Stomach (tissue), 9 donors: ENCODE measurements around the gene CNTN4. TPM values are rescaled to one million over a fixed set of nuclear protein-coding genes. Genes with fewer than 3 reads are reported as not detected.
"Not testable (repeated sequence)": the region's sequence is repeated elsewhere in the genome, so short reads cannot be mapped to it uniquely, and the experiment has no call there.

ENCODE experiments used
- DNase-seq, 2 donors: peaks; one replicate each; pipeline versions ENCODE4 v3.0.0 to v3.0.0-alpha.2; 2013 to 2019
- H3K27ac ChIP-seq, 5 donors: fragments of 200-600 bp in 4 of 5; sonication (generic) in 4 of 5; one replicate each; pipeline ENCODE4 v1.5.1; 2013 to 2019; ENCODE audit warnings: mild to moderate bottlenecking in 1 of 5, moderate library complexity in 1 of 5
- H3K27me3 ChIP-seq, 3 donors: fragments of 200-600 bp; sonication (generic); one replicate each; pipeline ENCODE4 v1.5.1; 2017 to 2019; ENCODE audit warnings: mixed run types in 1 of 3
- H3K36me3 ChIP-seq, 4 donors: fragments of 200-600 bp; sonication (generic); 1 replicate in 3 of 4; 2 replicates in 1 of 4; pipeline ENCODE4 v1.5.1; 2016 to 2019
- H3K4me1 ChIP-seq, 4 donors: fragments of 200-600 bp; sonication (generic); one replicate each; pipeline ENCODE4 v1.5.1; 2016 to 2019
- H3K4me3 ChIP-seq, 4 donors: fragments of 200-600 bp; sonication (generic) in 3 of 4; one replicate each; pipeline ENCODE4 v1.5.1; 2016 to 2019; ENCODE audit warnings: mild to moderate bottlenecking in 1 of 4
- H3K9me3 ChIP-seq, 4 donors: fragments of 200-600 bp; sonication (generic); one replicate each; pipeline ENCODE4 v1.5.1; 2016 to 2019
- EP300 ChIP-seq: sonication (generic); formaldehyde crosslinking; IDR thresholded peaks from one replicate; pipeline ENCODE4 v1.6.1; 2017; ENCODE audit warnings: antibody characterized with exemption
- POLR2A ChIP-seq, 4 donors: fragments of 450-650 bp; IDR thresholded peaks; one replicate each; pipeline ENCODE4 v1.6.1; 2016; ENCODE audit warnings: antibody characterized with exemption in 4 of 4, control low read depth in 2 of 4, mild to moderate bottlenecking in 1 of 4, moderate library complexity in 1 of 4
- POLR2AphosphoS5 ChIP-seq, 3 donors: sonication (generic); formaldehyde crosslinking; IDR thresholded peaks; one replicate each; pipeline ENCODE4 v1.6.1; 2016; ENCODE audit warnings: antibody characterized with exemption in 3 of 3
- WGBS, 5 donors: extraction: QIAGEN DNeasy Blood & Tissue Kit in 3 of 5; methylation state at CpG; one replicate each; pipeline versions ENCODE4 v1.1.5 to v1.1.7; 2013 to 2018; 5-methylcytosine and 5-hydroxymethylcytosine counted together
- intact Hi-C: fragments of 100-400 bp; cut with DNase I; formaldehyde crosslinking; loops from one replicate; pipeline ENCODE4 v1.15.1; 2023; ENCODE audit warnings: low total_unique reads
- polyA plus RNA-seq, 3 donors: library from polyadenylated mRNA; stranded (reverse); fragments of 200-250 nt; gene quantifications; one replicate each; pipeline ENCODE4 v1.2.3, GENCODE V29; 2013
- total RNA-seq, 5 donors: library from RNA; depleted of rRNA; stranded (reverse); fragments of >200 nt; gene quantifications; one replicate each; pipeline versions ENCODE4 v1.1.0 to v1.2.3, GENCODE V29; 2014 to 2016
- TF ChIP-seq, protein P1 (sequence below), 7 experiments: fragments of 450-650 bp in 4 of 7; fragments of 200-600 bp in 3 of 7; sonication (generic) in 3 of 7; IDR thresholded peaks; one replicate each; pipeline ENCODE4 v1.5.1; 2016 to 2019; ENCODE audit warnings: antibody characterized with exemption in 7 of 7, control low read depth in 2 of 7, mild to moderate bottlenecking in 1 of 7
- donor health status: healthy with polysubstance abuse.
- donor health status: Bipolar disorder and iron deficiency.
- donor health status: healthy.

Gene CNTN4
- total and polyA plus RNA-seq, 8 donors = 0.45 to 97.0 (median 5.6) TPM

- Histone ChIP-seq H3K36me3 (no peaks in the 10 kb centered on the region), H3K9me3 (no peaks in the 10 kb centered on the region), H3K27ac (no peak overlapping the region), H3K4me3 (no peak overlapping the region), H3K4me1 (no peaks in the 10 kb centered on the region), H3K27me3 (no peaks in the 10 kb centered on the region)
- no peak for DNase-seq
- TF ChIP-seq POLR2AphosphoS5 (IDR thresholded peaks at IDR 0.05) (no peak), EP300 (no peak)
- 4 to 17% (median 14%) methylated on average over 1 of the region's 1 CpG for WGBS, 5 donors
- intact Hi-C loops = no loop called here
These were observed 800.1 kb downstream of the CNTN4 start for GRCh38 chr3:2898591-2899353.

DNA sequence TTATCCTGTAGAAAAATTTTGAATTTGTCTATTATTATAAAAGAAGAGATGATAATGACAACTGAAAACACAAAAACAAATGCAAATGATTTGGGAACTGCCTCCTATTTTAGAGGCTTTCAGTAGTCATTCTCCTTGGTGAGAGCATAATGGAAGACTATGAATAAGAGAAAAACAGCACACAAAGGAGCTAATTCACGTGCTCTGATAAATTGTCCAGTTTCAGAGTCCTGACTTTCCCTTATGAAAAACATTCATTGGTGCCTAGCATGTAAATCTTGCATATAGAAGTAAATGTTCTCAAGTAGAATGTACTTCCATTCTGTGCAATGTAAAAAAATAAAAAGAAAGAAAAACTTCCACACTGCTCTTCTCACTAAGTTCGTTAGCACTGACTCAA, 805.4 kb downstream of the CNTN4 start:
- H3K4me1 ChIP-seq = no peaks in the 10 kb centered on the region
- TF ChIP-seq EP300 (no peak), POLR2AphosphoS5 (IDR thresholded peaks at IDR 0.05) (no peak), POLR2A (IDR thresholded peaks at IDR 0.05) (no peak)
- TF ChIP-seq, protein P1, sequence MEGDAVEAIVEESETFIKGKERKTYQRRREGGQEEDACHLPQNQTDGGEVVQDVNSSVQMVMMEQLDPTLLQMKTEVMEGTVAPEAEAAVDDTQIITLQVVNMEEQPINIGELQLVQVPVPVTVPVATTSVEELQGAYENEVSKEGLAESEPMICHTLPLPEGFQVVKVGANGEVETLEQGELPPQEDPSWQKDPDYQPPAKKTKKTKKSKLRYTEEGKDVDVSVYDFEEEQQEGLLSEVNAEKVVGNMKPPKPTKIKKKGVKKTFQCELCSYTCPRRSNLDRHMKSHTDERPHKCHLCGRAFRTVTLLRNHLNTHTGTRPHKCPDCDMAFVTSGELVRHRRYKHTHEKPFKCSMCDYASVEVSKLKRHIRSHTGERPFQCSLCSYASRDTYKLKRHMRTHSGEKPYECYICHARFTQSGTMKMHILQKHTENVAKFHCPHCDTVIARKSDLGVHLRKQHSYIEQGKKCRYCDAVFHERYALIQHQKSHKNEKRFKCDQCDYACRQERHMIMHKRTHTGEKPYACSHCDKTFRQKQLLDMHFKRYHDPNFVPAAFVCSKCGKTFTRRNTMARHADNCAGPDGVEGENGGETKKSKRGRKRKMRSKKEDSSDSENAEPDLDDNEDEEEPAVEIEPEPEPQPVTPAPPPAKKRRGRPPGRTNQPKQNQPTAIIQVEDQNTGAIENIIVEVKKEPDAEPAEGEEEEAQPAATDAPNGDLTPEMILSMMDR (IDR thresholded peaks at IDR 0.05) = no peak
- intact Hi-C loops = no loop called here

GRCh38 chr3:2908693-2909351, 810.2 kb downstream of the CNTN4 start:
- WGBS, 5 donors = 72 to 83% (median 78%) methylated on average over 5 of the region's 5 CpGs
- Histone ChIP-seq H3K27me3 (no peaks in the 10 kb centered on the region), H3K4me1 (no peaks in the 10 kb centered on the region), H3K9me3 (no peaks in the 10 kb centered on the region), H3K27ac (no peak overlapping the region), H3K4me3 (no peak overlapping the region), H3K36me3 (no peaks in the 10 kb centered on the region)
- intact Hi-C loops = no loop called here
- DNase-seq = no peak
- no peak for TF ChIP-seq EP300
- TF ChIP-seq, protein P1 (IDR thresholded peaks at IDR 0.05) = no peak

More for the DNA sequence above, 805.4 kb downstream of the CNTN4 start:
- 50 to 71% (median 65%) methylated on average over 2 of the region's 2 CpGs for WGBS, 5 donors
- no peak overlapping the region for H3K4me3 ChIP-seq
- no peaks in the 10 kb centered on the region for H3K36me3 ChIP-seq
- no peak for DNase-seq
- no peak overlapping the region for H3K27ac ChIP-seq
- no peaks in the 10 kb centered on the region for H3K27me3 ChIP-seq
- no peaks in the 10 kb centered on the region for H3K9me3 ChIP-seq

DNA sequence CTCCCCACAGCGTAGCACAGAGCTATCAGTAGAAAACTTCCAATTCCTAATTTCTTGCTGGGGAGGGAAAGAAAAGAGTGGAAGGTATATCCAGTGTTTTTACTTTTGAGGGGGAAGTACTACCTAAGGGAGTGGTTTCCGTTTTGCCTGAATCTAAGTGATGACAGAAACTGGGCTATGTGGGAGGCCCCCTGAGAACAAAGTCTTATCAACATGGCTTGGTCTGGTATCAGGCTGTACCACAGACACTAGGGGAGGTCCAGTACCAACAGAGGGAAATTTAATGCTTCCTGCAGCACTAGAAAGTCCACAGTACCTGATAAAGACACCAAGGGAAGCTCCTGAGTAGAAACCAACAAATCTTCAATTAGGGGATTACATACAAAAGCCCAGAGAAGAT, 812.3 kb downstream of the CNTN4 start:
- intact Hi-C loops = no loop called here
- H3K9me3 ChIP-seq = no peaks in the 10 kb centered on the region
- no peak overlapping the region for H3K4me3 ChIP-seq
- H3K36me3 ChIP-seq = no peaks in the 10 kb centered on the region
- WGBS, 5 donors = 58 to 69% (median 66%) methylated on average over 2 of the region's 2 CpGs
- TF ChIP-seq EP300 = no peak
- no peak for TF ChIP-seq POLR2AphosphoS5 (IDR thresholded peaks at IDR 0.05)
- TF ChIP-seq POLR2A (IDR thresholded peaks at IDR 0.05) = no peak
- TF ChIP-seq, protein P1 (IDR thresholded peaks at IDR 0.05) = no peak
- no peak for DNase-seq
- no peak overlapping the region for H3K27ac ChIP-seq
- H3K4me1 ChIP-seq = no peaks in the 10 kb centered on the region
- no peaks in the 10 kb centered on the region for H3K27me3 ChIP-seq

- 71 to 87% (median 79%) methylated on average over 3 of the region's 3 CpGs for WGBS, 5 donors
- TF ChIP-seq POLR2A (IDR thresholded peaks at IDR 0.05) (no peak), POLR2AphosphoS5 (IDR thresholded peaks at IDR 0.05) (no peak), EP300 (no peak)
- TF ChIP-seq, protein P1 (IDR thresholded peaks at IDR 0.05) = no peak
- intact Hi-C loops = no loop called here
These were observed 817.2 kb downstream of the CNTN4 start for GRCh38 chr3:2915826-2916225.

DNA sequence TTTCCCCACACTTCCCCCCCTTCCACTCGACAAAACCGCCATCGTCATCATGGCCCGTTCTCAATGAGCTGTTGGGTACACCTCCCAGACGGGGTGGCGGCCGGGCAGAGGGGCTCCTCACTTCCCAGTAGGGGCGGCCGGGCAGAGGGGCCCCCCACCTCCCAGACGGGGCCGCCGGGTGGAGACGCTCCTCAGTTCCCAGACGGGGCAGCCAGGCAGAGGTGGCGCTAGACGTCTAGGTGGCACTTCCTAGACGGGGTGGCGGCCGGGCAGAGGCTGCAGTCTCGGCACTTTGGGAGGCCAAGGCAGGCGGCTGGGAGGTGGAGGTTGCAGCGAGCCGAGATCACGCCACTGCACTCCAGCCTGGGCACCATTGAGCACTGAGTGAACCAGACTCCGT, 818.0 kb downstream of the CNTN4 start:
- H3K27ac ChIP-seq, intact Hi-C loops, H3K9me3 ChIP-seq, H3K27me3 ChIP-seq, H3K4me3 ChIP-seq, DNase-seq, H3K36me3 ChIP-seq, H3K4me1 ChIP-seq: not testable (repeated sequence)
- 93 to 98% (median 95%) methylated on average over 8 to 20 of the region's 25 CpGs for WGBS, 5 donors

More at GRCh38 chr3:2915826-2916225, 817.2 kb downstream of the CNTN4 start:
- no peak overlapping the region for H3K4me3 ChIP-seq
- H3K36me3 ChIP-seq = no peaks in the 10 kb centered on the region
- no peaks in the 10 kb centered on the region for H3K4me1 ChIP-seq
- H3K9me3 ChIP-seq = peaks cover 0 to 7% (median 0%) of the 10 kb centered on the region in 4 donors
- no peak for DNase-seq
- H3K27ac ChIP-seq = no peak overlapping the region
- H3K27me3 ChIP-seq = no peaks in the 10 kb centered on the region
